HepG2 (cell line): Measurements from ENCODE around the gene IFIT2. TPM values are rescaled to one million over a fixed set of nuclear protein-coding genes. Genes with fewer than 3 reads are reported as not detected.

ENCODE experiments used
- GABPB1 ChIP-seq: IDR thresholded peaks from 2 replicates; pipeline ENCODE4 v1.6.1; 2016; ENCODE audit warnings: mild to moderate bottlenecking, missing genetic modification reagents, moderate library complexity, missing compliant biosample characterization
- GATA4 ChIP-seq: sonication (generic); IDR thresholded peaks from 2 replicates; pipeline ENCODE4 v1.6.1; 2016; ENCODE audit warnings: antibody characterized with exemption, low read depth, borderline replicate concordance
- KLF6 ChIP-seq: IDR thresholded peaks from 2 replicates; pipeline ENCODE4 v1.8.0; 2016; ENCODE audit warnings: missing biosample characterization, missing genetic modification reagents
- MXD1 ChIP-seq: sonication (generic); formaldehyde crosslinking; IDR thresholded peaks from 2 replicates; pipeline ENCODE4 v1.4.0; 2020; ENCODE audit warnings: mild to moderate bottlenecking, missing genetic modification reagents
- PAWR ChIP-seq: sonication (generic); formaldehyde crosslinking; IDR thresholded peaks from 2 replicates; pipeline ENCODE4 v1.4.0; 2020; ENCODE audit warnings: missing genetic modification reagents, mild to moderate bottlenecking, borderline replicate concordance
- PITX1 ChIP-seq: sonication (generic); formaldehyde crosslinking; IDR thresholded peaks from 2 replicates; pipeline ENCODE4 v1.5.1; 2020; ENCODE audit warnings: mild to moderate bottlenecking, missing genetic modification reagents
- SKI ChIP-seq: fragments of 450-650 bp; IDR thresholded peaks from one replicate; pipeline ENCODE4 v1.6.1; 2018; ENCODE audit warnings: mild to moderate bottlenecking; ENCODE audit not compliant: partially characterized antibody
- SOX6 ChIP-seq, 2 experiments: fragments of 450-650 bp in 1 of 2; sonication (generic) in 1 of 2; formaldehyde crosslinking in 1 of 2; IDR thresholded peaks; 2 replicates each; pipeline versions ENCODE4 v1.4.0 to v1.6.1; 2017 to 2020; ENCODE audit warnings: antibody characterized with exemption in 1 of 2, mild to moderate bottlenecking in 1 of 2, missing genetic modification reagents in 1 of 2
- THRA ChIP-seq: sonication (generic); formaldehyde crosslinking; IDR thresholded peaks from 2 replicates; pipeline ENCODE4 v1.4.0; 2020; ENCODE audit warnings: missing genetic modification reagents, borderline replicate concordance
- TOE1 ChIP-seq: sonication (generic); formaldehyde crosslinking; IDR thresholded peaks from 2 replicates; pipeline ENCODE4 v1.4.0; 2020; ENCODE audit warnings: mild to moderate bottlenecking, missing genetic modification reagents
- TRIM22 ChIP-seq: fragments of 450-650 bp; IDR thresholded peaks from 2 replicates; pipeline ENCODE4 v1.6.1; 2017
- ZC3H13 ChIP-seq: sonication (generic); formaldehyde crosslinking; IDR thresholded peaks from 2 replicates; pipeline ENCODE4 v1.8.1; 2023; ENCODE audit warnings: mild to moderate bottlenecking, missing genetic modification reagents, moderate library complexity
- ZKSCAN8 ChIP-seq: IDR thresholded peaks from 2 replicates; pipeline ENCODE4 v1.6.1; 2016; ENCODE audit warnings: borderline replicate concordance, missing genetic modification reagents, missing compliant biosample characterization
- ZNF180 ChIP-seq: sonication (generic); formaldehyde crosslinking; IDR thresholded peaks from 2 replicates; pipeline ENCODE4 v1.4.0; 2020; ENCODE audit warnings: low read depth, missing genetic modification reagents, borderline replicate concordance
- ZNF530 ChIP-seq: sonication (generic); formaldehyde crosslinking; IDR thresholded peaks from 2 replicates; pipeline ENCODE4 v1.5.0; 2020; ENCODE audit warnings: low read depth, mild to moderate bottlenecking, missing genetic modification reagents
- ZNF691 ChIP-seq: sonication (generic); formaldehyde crosslinking; IDR thresholded peaks from 2 replicates; pipeline ENCODE4 v1.4.0; 2020; ENCODE audit warnings: missing genetic modification reagents, low read depth, mild to moderate bottlenecking, borderline replicate concordance
- polyA plus RNA-seq, 8 experiments: library from polyadenylated mRNA; depleted of rRNA in 3 of 8; stranded (reverse) in 7 of 8; unstranded in 1 of 8; fragments of >200 nt; fragmentation: Illumina TruSeq in 4 of 8; extraction: Trizol in 4 of 8; gene quantifications; 2 replicates each; pipeline versions ENCODE4 v1.2.1 to v1.2.3, GENCODE V29; 2011 to 2016; ENCODE audit warnings: low read depth in 4 of 8, missing spikeins in 1 of 8, mixed read lengths in 1 of 8; ENCODE audit not compliant: insufficient read depth in 1 of 8
- total RNA-seq, 5 experiments: library from RNA; depleted of rRNA; stranded (reverse); fragments of >200 nt; fragmentation: Illumina TruSeq; extraction: Trizol; gene quantifications; 2 replicates each; pipeline ENCODE4 v1.2.3, GENCODE V29; 2016; ENCODE audit warnings: low read depth in 1 of 5
- TF ChIP-seq, protein P1 (sequence below): sonication (generic); formaldehyde crosslinking; IDR thresholded peaks from 2 replicates; pipeline ENCODE4 v1.4.0; 2020; ENCODE audit warnings: missing genetic modification reagents, mild to moderate bottlenecking, borderline replicate concordance
- TF ChIP-seq, protein P2 (sequence below): sonication (generic); formaldehyde crosslinking; IDR thresholded peaks from 2 replicates; pipeline ENCODE4 v1.5.0; 2020; ENCODE audit warnings: mild to moderate bottlenecking, missing genetic modification reagents

Gene IFIT2
- total and polyA plus RNA-seq, 2 of the 13 experiments (the other 11 are each of a cell fraction or from before 2014, with no cell fraction given): 0.04 to 0.15 TPM

- TF ChIP-seq, protein P1, sequence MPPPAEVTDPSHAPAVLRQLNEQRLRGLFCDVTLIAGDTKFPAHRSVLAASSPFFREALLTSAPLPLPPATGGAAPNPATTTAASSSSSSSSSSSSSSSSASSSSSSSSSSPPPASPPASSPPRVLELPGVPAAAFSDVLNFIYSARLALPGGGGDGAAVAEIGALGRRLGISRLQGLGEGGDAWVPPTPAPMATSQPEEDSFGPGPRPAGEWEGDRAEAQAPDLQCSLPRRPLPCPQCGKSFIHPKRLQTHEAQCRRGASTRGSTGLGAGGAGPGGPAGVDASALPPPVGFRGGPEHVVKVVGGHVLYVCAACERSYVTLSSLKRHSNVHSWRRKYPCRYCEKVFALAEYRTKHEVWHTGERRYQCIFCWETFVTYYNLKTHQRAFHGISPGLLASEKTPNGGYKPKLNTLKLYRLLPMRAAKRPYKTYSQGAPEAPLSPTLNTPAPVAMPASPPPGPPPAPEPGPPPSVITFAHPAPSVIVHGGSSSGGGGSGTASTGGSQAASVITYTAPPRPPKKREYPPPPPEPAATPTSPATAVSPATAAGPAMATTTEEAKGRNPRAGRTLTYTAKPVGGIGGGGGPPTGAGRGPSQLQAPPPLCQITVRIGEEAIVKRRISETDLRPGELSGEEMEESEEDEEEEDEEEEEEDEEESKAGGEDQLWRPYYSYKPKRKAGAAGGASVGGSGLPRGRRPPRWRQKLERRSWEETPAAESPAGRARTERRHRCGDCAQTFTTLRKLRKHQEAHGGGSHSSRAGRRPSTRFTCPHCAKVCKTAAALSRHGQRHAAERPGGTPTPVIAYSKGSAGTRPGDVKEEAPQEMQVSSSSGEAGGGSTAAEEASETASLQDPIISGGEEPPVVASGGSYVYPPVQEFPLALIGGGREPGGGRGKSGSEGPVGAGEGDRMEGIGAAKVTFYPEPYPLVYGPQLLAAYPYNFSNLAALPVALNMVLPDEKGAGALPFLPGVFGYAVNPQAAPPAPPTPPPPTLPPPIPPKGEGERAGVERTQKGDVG (CRISPR knock-in tag): no peak
- no peak for TF ChIP-seq TOE1
- no peak for TF ChIP-seq GABPB1
- 0 out of 2 replicates have a peak, but pooled peaks have one; percentile 23 for TF ChIP-seq THRA (CRISPR knock-in tag)
- TF ChIP-seq MXD1: no peak
- no peak for TF ChIP-seq ZC3H13 (CRISPR knock-in tag)
- no peak for TF ChIP-seq ZNF530 (CRISPR knock-in tag)
- TF ChIP-seq, protein P2, sequence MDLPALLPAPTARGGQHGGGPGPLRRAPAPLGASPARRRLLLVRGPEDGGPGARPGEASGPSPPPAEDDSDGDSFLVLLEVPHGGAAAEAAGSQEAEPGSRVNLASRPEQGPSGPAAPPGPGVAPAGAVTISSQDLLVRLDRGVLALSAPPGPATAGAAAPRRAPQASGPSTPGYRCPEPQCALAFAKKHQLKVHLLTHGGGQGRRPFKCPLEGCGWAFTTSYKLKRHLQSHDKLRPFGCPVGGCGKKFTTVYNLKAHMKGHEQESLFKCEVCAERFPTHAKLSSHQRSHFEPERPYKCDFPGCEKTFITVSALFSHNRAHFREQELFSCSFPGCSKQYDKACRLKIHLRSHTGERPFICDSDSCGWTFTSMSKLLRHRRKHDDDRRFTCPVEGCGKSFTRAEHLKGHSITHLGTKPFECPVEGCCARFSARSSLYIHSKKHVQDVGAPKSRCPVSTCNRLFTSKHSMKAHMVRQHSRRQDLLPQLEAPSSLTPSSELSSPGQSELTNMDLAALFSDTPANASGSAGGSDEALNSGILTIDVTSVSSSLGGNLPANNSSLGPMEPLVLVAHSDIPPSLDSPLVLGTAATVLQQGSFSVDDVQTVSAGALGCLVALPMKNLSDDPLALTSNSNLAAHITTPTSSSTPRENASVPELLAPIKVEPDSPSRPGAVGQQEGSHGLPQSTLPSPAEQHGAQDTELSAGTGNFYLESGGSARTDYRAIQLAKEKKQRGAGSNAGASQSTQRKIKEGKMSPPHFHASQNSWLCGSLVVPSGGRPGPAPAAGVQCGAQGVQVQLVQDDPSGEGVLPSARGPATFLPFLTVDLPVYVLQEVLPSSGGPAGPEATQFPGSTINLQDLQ (CRISPR knock-in tag): no peak
- TF ChIP-seq ZNF180 (CRISPR knock-in tag): no peak
- no peak for TF ChIP-seq PAWR (CRISPR knock-in tag)
- TF ChIP-seq GATA4: no peak
- TF ChIP-seq ZKSCAN8 (CRISPR knock-in tag): no peak
- no peak for TF ChIP-seq ZNF691 (CRISPR knock-in tag)
- TF ChIP-seq SKI: peak; percentile 74
- TF ChIP-seq TRIM22: no peak
- no peak for TF ChIP-seq SOX6 (IDR thresholded peaks at IDR 0.05)
- TF ChIP-seq SOX6 (CRISPR knock-in tag; IDR thresholded peaks at IDR 0.05): peak; percentile 63; the same call in 1 of the 2 replicates
- no peak for TF ChIP-seq PITX1 (CRISPR knock-in tag)
- TF ChIP-seq KLF6 (CRISPR knock-in tag): 0 out of 2 replicates have a peak, but pooled peaks have one; percentile 24
These were observed 32.3 kb upstream of the IFIT2 start (continued) for GRCh38 chr10:89269433-89270152.
